ENCODE measurements around the gene ING3. TPM values are rescaled to one million over a fixed set of nuclear protein-coding genes. Genes with fewer than 3 reads are reported as not detected.
A peak's percentile ranks its signal among the peaks of the same experiment; 100 is the strongest.

ING3 gene
- total RNA-seq, 4 donors from 2014 or later: 1.5 to 23.6 (median 16.2) TPM

DNA sequence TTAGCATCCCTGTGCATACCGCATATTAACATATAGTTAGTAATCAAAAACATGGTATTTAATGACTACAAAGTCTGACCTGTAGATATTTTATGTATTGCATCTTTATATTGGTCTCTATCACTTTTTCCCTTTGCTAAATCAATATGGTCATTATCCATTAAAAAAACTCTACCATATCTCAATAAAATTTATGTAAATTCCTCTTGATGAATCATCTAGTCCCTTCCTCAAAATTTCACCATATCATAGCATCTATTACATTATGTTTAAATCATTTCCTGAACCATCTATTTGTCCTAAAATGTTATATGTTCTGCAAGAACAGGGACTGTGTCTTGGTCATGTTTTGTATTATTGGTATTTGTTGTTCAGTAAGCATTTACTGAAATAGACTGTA lies 7.7 kb upstream of the ING3 start:
- no peak for DNase-seq
- TF ChIP-seq POLR2A (IDR thresholded peaks at IDR 0.05): no peak
- TF ChIP-seq, protein P1, sequence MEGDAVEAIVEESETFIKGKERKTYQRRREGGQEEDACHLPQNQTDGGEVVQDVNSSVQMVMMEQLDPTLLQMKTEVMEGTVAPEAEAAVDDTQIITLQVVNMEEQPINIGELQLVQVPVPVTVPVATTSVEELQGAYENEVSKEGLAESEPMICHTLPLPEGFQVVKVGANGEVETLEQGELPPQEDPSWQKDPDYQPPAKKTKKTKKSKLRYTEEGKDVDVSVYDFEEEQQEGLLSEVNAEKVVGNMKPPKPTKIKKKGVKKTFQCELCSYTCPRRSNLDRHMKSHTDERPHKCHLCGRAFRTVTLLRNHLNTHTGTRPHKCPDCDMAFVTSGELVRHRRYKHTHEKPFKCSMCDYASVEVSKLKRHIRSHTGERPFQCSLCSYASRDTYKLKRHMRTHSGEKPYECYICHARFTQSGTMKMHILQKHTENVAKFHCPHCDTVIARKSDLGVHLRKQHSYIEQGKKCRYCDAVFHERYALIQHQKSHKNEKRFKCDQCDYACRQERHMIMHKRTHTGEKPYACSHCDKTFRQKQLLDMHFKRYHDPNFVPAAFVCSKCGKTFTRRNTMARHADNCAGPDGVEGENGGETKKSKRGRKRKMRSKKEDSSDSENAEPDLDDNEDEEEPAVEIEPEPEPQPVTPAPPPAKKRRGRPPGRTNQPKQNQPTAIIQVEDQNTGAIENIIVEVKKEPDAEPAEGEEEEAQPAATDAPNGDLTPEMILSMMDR (IDR thresholded peaks at IDR 0.05): no peak
- no peak for TF ChIP-seq EP300 (IDR thresholded peaks at IDR 0.05; ENCODE audit: low read depth)
- TF ChIP-seq POLR2AphosphoS5 (IDR thresholded peaks at IDR 0.05): no peak
- intact Hi-C loops (cut with DNase I; ENCODE audit: low total_unique reads) (no loop called here), in situ Hi-C loops (cut with MboI; ENCODE audit: low pct_ligation_motif_present in 1 of 4, low pct_unique_long_range_greater_than_20kb in 1 of 4, low sequenced_read_pairs in 3 of 4) (loop anchor here in 1 of 4 donors (10.0 kb wide), 1 partner anchor 138 kb away; no protein-coding TSS in a partner anchor)
- Histone ChIP-seq H3K27me3 (no peaks in the 10 kb centered on the region), H3K27ac (no peak overlapping the region), H3K4me3 (no peak overlapping the region), H3K4me1 (peaks cover 8 to 21% (median 11%) of the 10 kb centered on the region in 4 donors), H3K9me3 (no peaks in the 10 kb centered on the region), H3K36me3 (no peaks in the 10 kb centered on the region)
- 90 to 100% methylated on average over 1 of the region's 1 CpG for WGBS, 2 donors (ENCODE audit: low coverage in 1 of 2)

DNA sequence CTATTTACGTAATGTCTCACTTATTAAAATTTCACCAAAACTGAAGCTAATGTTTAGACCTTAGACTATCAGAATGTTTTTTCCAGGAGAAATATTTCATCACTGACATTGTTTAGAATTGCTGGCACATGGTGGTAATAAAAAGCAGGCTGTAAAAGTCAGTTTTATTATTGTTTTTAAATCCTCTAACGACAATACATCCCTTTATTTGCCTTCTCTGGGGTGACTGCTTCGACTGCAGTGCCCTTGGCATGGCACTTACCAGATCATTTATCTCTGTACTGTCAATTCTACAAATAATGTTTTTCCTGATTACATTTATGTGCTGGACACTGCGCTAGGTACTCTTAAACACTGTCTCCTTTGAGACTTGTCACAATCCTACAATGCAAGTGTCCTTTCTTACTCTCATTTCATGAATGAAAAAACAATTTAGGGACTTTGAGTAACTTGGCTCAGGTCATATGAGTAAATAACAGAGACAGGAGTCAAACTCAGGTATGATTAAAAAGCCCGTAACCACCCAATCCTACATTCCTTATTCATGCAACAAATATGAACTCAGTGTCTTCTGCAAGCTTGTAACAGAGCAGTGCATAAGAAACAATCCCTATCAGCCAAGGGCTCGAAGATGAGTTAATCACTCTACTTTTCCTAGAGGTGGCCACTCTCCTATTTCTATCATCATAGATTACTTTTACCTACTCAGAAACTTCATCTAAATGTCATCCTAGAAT lies 5.6 kb upstream of the ING3 start:
- no peaks in the 10 kb centered on the region for H3K9me3 ChIP-seq
- intact Hi-C loops (cut with DNase I; ENCODE audit: low total_unique reads) (no loop called here), in situ Hi-C loops (cut with MboI; ENCODE audit: low pct_ligation_motif_present in 1 of 4, low pct_unique_long_range_greater_than_20kb in 1 of 4, low sequenced_read_pairs in 3 of 4) (loop anchor here in 1 of 4 donors (10.0 kb wide), 1 partner anchor 140 kb away; no protein-coding TSS in a partner anchor)
- no peaks in the 10 kb centered on the region for H3K27me3 ChIP-seq
- WGBS, 2 donors (ENCODE audit: low coverage in 1 of 2): 18 to 31% methylated on average over 6 of the region's 6 CpGs
- TF ChIP-seq, protein P1 (IDR thresholded peaks at IDR 0.05): no peak
- TF ChIP-seq POLR2A (IDR thresholded peaks at IDR 0.05) (no peak), EP300 (IDR thresholded peaks at IDR 0.05; ENCODE audit: low read depth) (no peak), POLR2AphosphoS5 (IDR thresholded peaks at IDR 0.05) (peak in 2 of 3 donors; percentile 9 to 11)
- no peak for DNase-seq
- no peak overlapping the region for H3K4me3 ChIP-seq
- no peaks in the 10 kb centered on the region for H3K36me3 ChIP-seq
- H3K4me1 ChIP-seq: peaks cover 8 to 30% (median 11%) of the 10 kb centered on the region in 4 donors
- peak overlapping the region in 2 of 4 donors; percentile 7 to 29 for H3K27ac ChIP-seq

DNA sequence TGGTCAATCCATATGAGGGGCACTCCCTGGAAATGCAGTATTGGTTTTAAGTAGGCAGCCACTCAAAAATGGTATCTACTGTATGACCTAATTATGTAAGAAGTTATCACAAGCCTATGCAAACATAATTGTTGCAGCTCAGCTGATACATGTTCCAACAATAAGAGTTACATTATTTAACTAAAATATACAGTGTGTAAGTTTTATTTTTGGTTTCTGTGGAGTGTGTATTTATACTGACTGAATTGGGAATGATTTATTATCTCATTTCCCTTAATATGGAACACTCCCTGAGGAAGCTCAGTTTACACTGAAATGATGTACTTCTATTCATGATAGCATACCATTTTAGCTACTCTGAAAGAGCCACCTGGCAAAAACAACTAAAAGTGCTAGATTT lies 2.6 kb upstream of the ING3 start:
- Histone ChIP-seq H3K27me3 (no peaks in the 10 kb centered on the region), H3K27ac (no peak overlapping the region), H3K4me3 (no peak overlapping the region), H3K36me3 (peaks cover 0 to under 1% (median 0%) of the 10 kb centered on the region in 4 donors), H3K4me1 (peaks cover 13 to 51% (median 20%) of the 10 kb centered on the region in 4 donors), H3K9me3 (no peaks in the 10 kb centered on the region)
- no peak for DNase-seq
- intact Hi-C loops (cut with DNase I; ENCODE audit: low total_unique reads): no loop called here
- TF ChIP-seq EP300 (IDR thresholded peaks at IDR 0.05; ENCODE audit: low read depth): no peak
- TF ChIP-seq POLR2AphosphoS5 (IDR thresholded peaks at IDR 0.05): no peak
- no peak for TF ChIP-seq POLR2A (IDR thresholded peaks at IDR 0.05)
- in situ Hi-C loops (cut with MboI; ENCODE audit: low pct_ligation_motif_present in 1 of 4, low pct_unique_long_range_greater_than_20kb in 1 of 4, low sequenced_read_pairs in 3 of 4): loop anchor here in 1 of 4 donors (10.0 kb wide), 1 partner anchor 143 kb away; no protein-coding TSS in a partner anchor

DNA sequence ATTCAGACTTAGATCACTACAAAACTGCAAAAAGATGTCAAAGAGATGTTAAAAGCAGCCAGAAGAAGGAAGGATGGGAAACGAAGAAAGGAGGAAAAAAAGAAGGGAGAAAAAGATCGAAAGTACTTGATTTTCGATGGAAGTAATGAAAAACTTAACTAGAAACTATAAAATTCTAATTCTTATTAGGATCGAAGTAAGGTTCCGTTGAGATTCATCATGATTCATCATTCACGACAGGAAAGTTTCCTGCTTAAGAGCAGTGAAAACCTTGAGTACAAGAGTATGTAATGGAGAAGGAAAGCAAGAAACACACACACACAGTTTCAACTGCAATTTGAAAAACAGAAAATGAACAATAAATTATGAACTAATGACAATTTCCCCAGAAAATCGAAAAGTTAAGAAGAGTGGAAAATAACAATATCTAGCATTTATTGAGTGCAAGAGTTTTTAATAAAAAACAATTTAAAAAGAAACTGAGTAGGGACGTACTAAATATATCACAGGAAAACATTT lies 1.1 kb upstream of the ING3 start:
- 45 to 46% methylated on average over 6 to 8 of the region's 8 CpGs for WGBS, 2 donors (ENCODE audit: low coverage in 1 of 2)
- no peak for DNase-seq
- peaks cover 0 to 15% (median 2%) of the 10 kb centered on the region in 4 donors for H3K36me3 ChIP-seq
- no peak for TF ChIP-seq EP300 (IDR thresholded peaks at IDR 0.05; ENCODE audit: low read depth)
- TF ChIP-seq POLR2AphosphoS5 (IDR thresholded peaks at IDR 0.05): no peak
- TF ChIP-seq, protein P1 (IDR thresholded peaks at IDR 0.05): no peak
- TF ChIP-seq POLR2A (IDR thresholded peaks at IDR 0.05): no peak
- H3K4me1 ChIP-seq: peaks cover 11 to 50% (median 19%) of the 10 kb centered on the region in 4 donors
- peak overlapping the region in 2 of 4 donors; percentile 92 to 95 for H3K27ac ChIP-seq
- intact Hi-C loops (cut with DNase I; ENCODE audit: low total_unique reads): no loop called here
- in situ Hi-C loops (cut with MboI; ENCODE audit: low pct_ligation_motif_present in 1 of 4, low pct_unique_long_range_greater_than_20kb in 1 of 4, low sequenced_read_pairs in 3 of 4): loop anchor here in 1 of 4 donors (10.0 kb wide), 1 partner anchor 145 kb away; no protein-coding TSS in a partner anchor
- peak overlapping the region in 3 of 4 donors; percentile 57 to 63 (median 58) for H3K4me3 ChIP-seq
- H3K27me3 ChIP-seq: no peaks in the 10 kb centered on the region
- no peaks in the 10 kb centered on the region for H3K9me3 ChIP-seq
